ENCODE measurements around the gene GPHN. TPM values are rescaled to one million over a fixed set of nuclear protein-coding genes. Genes with fewer than 3 reads are reported as not detected.

GPHN gene
- total and polyA plus RNA-seq, 2 of the 4 experiments (the other 2 are of a cell fraction): 8.0 to 8.1 TPM

GRCh38 chr14:66972469-66972868 lies 464.5 kb downstream of the GPHN start:
- Histone ChIP-seq H3K36me3 (ENCODE audit: control insufficient read depth, insufficient read depth, low read length) (no peaks in the 10 kb centered on the region), H4K20me1 (ENCODE audit: insufficient read depth, low read length) (no peaks in the 10 kb centered on the region), H4K91ac (ENCODE audit: insufficient read depth, low read depth, low read length) (no peak overlapping the region), H2BK5ac (ENCODE audit: low read depth, low read length, poor library complexity, severe bottlenecking) (no peak overlapping the region), H3K18ac (ENCODE audit: low read depth, low read length) (no peak overlapping the region), H2BK15ac (ENCODE audit: low read depth, low read length) (no peak overlapping the region), H3K4me2 (ENCODE audit: low read depth, low read length) (no peak overlapping the region), H2AK9ac (replicated peaks; ENCODE audit: low read depth, low read length, poor library complexity) (no peak overlapping the region), H3K9me3 (ENCODE audit: control insufficient read depth, insufficient read depth, low read length) (no peaks in the 10 kb centered on the region), H3K4me3 (ENCODE audit: insufficient read depth, low read depth, low read length) (no peak overlapping the region), H2AFZ (replicated peaks; ENCODE audit: low read length, poor library complexity) (no peak overlapping the region), H3K27me3 (ENCODE audit: control insufficient read depth, insufficient read depth, low read length) (no peaks in the 10 kb centered on the region), H2BK20ac (ENCODE audit: low read depth, low read length) (no peak overlapping the region), H4K5ac (ENCODE audit: low read depth, low read length) (no peak overlapping the region), H3K9ac (ENCODE audit: low read depth, low read length) (no peak overlapping the region), H3K4ac (ENCODE audit: low read depth, low read length) (no peak overlapping the region), H3K23ac (ENCODE audit: low read depth, low read length) (no peak overlapping the region), H3K9me1 (ENCODE audit: insufficient read depth, low read length) (no peaks in the 10 kb centered on the region), H3K79me1 (ENCODE audit: low read depth in 1 of 2, low read length in 2 of 2) (no peaks in the 10 kb centered on the region), H4K8ac (ENCODE audit: low read depth in 2 of 2, low read length in 2 of 2) (no peak overlapping the region), H3K56ac (ENCODE audit: extremely low read depth, insufficient read depth, low read length) (no peak overlapping the region), H2BK120ac (ENCODE audit: low read depth, low read length) (no peak overlapping the region), H3K27ac (ENCODE audit: insufficient read depth, low read length) (no peak overlapping the region), H3K4me1 (ENCODE audit: control insufficient read depth, insufficient read depth, low read length) (no peaks in the 10 kb centered on the region), H2AK5ac (ENCODE audit: low read depth, low read length) (no peak overlapping the region), H3K14ac (replicated peaks; ENCODE audit: low read depth, low read length) (no peak overlapping the region)
- no peak for DNase-seq
- TF ChIP-seq NFE2L2 (IDR thresholded peaks at IDR 0.05; ENCODE audit: low read depth, low read length): no peak
- TF ChIP-seq USF2 (IDR thresholded peaks at IDR 0.05; ENCODE audit: low read depth, low read length): no peak
- no peak for TF ChIP-seq ELK1 (IDR thresholded peaks at IDR 0.05; ENCODE audit: borderline replicate concordance, low read depth, low read length)
- no peak for ATAC-seq (ENCODE audit: low read depth)
- ChIA-PET CTCF (no interaction called here), POLR2A (ENCODE audit: unreplicated experiment) (no interaction called here)
- in situ Hi-C loops (cut with MboI; ENCODE audit: low sequenced_read_pairs) (no loop called here), dilution Hi-C loops (cut with HindIII; ENCODE audit: low sequenced_read_pairs, unreplicated experiment) (no loop called here), intact Hi-C loops (cut with micrococcal nuclease) (no loop called here)
- BruUV-seq (replicated peaks): no TSS peak
- WGBS, 2 experiments (ENCODE audit: extremely low coverage in 2 of 2, insufficient read length in 1 of 2): no CpG with 5 or more reads among the region's 1 CpG
